ENCODE measurements around the gene BMP7. TPM values are rescaled to one million over a fixed set of nuclear protein-coding genes. Genes with fewer than 3 reads are reported as not detected.
"Not testable (repeated sequence)": the region's sequence is repeated elsewhere in the genome, so short reads cannot be mapped to it uniquely, and the experiment has no call there.

BMP7 gene
- total RNA-seq, 2 donors from 2014 or later: 0.34 to 0.78 TPM

- DNase-seq: peak in 1 of 2 donors; percentile 21
- intact Hi-C loops (cut with DNase I, micrococcal nuclease): no loop called here
- peak; percentile 42 for ATAC-seq
Observed at GRCh38 chr20:57167971-57168701, 98.3 kb downstream of the BMP7 start.

- intact Hi-C loops (cut with DNase I, micrococcal nuclease): no loop called here
- DNase-seq (no peak), ATAC-seq (no peak)
Observed at GRCh38 chr20:57167292-57167655, 99.2 kb downstream of the BMP7 start.

- ATAC-seq (no peak), DNase-seq (no peak)
- intact Hi-C loops (cut with DNase I, micrococcal nuclease): no loop called here
Observed at GRCh38 chr20:57166568-57167291, 99.7 kb downstream of the BMP7 start.

GRCh38 chr20:57165427-57166004 is 100.9 kb downstream of the BMP7 start:
- no peak for ATAC-seq
- intact Hi-C loops (cut with DNase I, micrococcal nuclease): no loop called here
- no peak for DNase-seq

- DNase-seq (no peak), ATAC-seq (no peak)
- intact Hi-C loops (cut with DNase I, micrococcal nuclease): no loop called here
Observed at GRCh38 chr20:57164872-57165271, 101.6 kb downstream of the BMP7 start.

GRCh38 chr20:57163041-57163440 is 103.4 kb downstream of the BMP7 start:
- DNase-seq (no peak), ATAC-seq (no peak)
- intact Hi-C loops (cut with DNase I, micrococcal nuclease): no loop called here

- DNase-seq (no peak), ATAC-seq (no peak)
- intact Hi-C loops (cut with DNase I, micrococcal nuclease): no loop called here
Observed at GRCh38 chr20:57162362-57162652, 104.1 kb downstream of the BMP7 start.

- DNase-seq (no peak), ATAC-seq (no peak)
- intact Hi-C loops (cut with DNase I, micrococcal nuclease): no loop called here
Observed at GRCh38 chr20:57161478-57162361, 104.7 kb downstream of the BMP7 start.

- intact Hi-C loops (cut with DNase I, micrococcal nuclease): no loop called here
- no peak for DNase-seq
- ATAC-seq: no peak
Observed at GRCh38 chr20:57160985-57161384, 105.5 kb downstream of the BMP7 start.

- DNase-seq: no peak
- no peak for ATAC-seq
- intact Hi-C loops (cut with DNase I, micrococcal nuclease): no loop called here
Observed at GRCh38 chr20:57159945-57160610, 106.4 kb downstream of the BMP7 start.

GRCh38 chr20:57159193-57159851 is 107.1 kb downstream of the BMP7 start:
- intact Hi-C loops (cut with DNase I, micrococcal nuclease): no loop called here
- ATAC-seq: no peak
- no peak for DNase-seq

- no peak for ATAC-seq
- intact Hi-C loops (cut with DNase I, micrococcal nuclease): no loop called here
Observed at GRCh38 chr20:57158474-57158873, 108.0 kb downstream of the BMP7 start.

GRCh38 chr20:57157787-57158186 is 108.7 kb downstream of the BMP7 start:
- DNase-seq; intact Hi-C loops (cut with DNase I, micrococcal nuclease); ATAC-seq: not testable (repeated sequence)

More at GRCh38 chr20:57158474-57158873, 108.0 kb downstream of the BMP7 start:
- DNase-seq: no peak

- ATAC-seq (no peak), DNase-seq (no peak)
- intact Hi-C loops (cut with DNase I, micrococcal nuclease): no loop called here
Observed at GRCh38 chr20:57157106-57157691, 109.2 kb downstream of the BMP7 start.

- intact Hi-C loops (cut with DNase I, micrococcal nuclease): no loop called here
- ATAC-seq: no peak
- no peak for DNase-seq
Observed at GRCh38 chr20:57156011-57156729, 110.3 kb downstream of the BMP7 start.

- intact Hi-C loops (cut with DNase I, micrococcal nuclease): no loop called here
Observed at GRCh38 chr20:57155415-57155814, 111.0 kb downstream of the BMP7 start.

GRCh38 chr20:57153238-57153905 is 113.1 kb downstream of the BMP7 start:
- ATAC-seq (no peak), DNase-seq (no peak)
- intact Hi-C loops (cut with DNase I, micrococcal nuclease): no loop called here

More at GRCh38 chr20:57155415-57155814, 111.0 kb downstream of the BMP7 start:
- ATAC-seq (no peak), DNase-seq (no peak)
